Activated gamma-delta T cell treated with Interleukin-2 at 50 U/mL for 16 hours (primary cell): ENCODE results near the gene FBLN2.
A peak's percentile ranks its signal among the peaks of the same experiment; 100 is the strongest.

ENCODE experiments used
- DNase-seq: peaks from one replicate; pipeline ENCODE4 v3.0.0-alpha.2; 2020

FBLN2 gene

GRCh38 chr3:13628432-13628831, 79.5 kb downstream of the FBLN2 start:
- DNase-seq: no peak

DNA sequence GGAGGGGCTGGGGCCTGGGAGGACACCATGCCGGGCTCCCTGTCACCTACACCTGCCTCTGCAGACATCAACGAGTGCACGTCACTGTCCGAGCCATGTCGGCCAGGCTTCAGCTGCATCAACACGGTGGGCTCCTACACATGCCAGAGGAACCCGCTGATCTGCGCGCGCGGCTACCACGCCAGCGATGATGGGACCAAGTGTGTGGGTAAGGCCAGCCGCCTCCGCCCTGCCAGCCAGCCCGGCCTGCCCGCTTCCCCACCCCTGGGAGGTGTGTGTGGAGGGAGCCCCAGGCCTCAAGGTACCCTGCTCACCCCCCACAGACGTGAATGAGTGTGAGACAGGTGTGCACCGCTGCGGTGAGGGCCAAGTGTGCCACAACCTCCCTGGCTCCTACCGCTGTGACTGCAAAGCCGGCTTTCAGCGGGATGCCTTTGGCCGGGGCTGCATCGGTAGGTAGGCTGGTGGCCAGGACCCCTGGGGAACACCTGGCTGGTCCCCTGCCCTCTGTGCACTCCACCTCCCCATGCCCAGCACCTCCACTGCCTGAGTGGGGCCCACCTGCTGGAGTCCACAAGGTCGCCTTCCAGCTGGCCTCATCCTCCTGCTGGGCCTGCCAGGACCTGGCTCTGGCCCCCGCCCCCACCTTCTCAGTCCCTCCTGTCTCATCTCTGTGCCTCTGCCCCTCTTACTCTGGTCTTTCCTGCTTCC, 80.1 kb downstream of the FBLN2 start:
- no peak for DNase-seq

DNA sequence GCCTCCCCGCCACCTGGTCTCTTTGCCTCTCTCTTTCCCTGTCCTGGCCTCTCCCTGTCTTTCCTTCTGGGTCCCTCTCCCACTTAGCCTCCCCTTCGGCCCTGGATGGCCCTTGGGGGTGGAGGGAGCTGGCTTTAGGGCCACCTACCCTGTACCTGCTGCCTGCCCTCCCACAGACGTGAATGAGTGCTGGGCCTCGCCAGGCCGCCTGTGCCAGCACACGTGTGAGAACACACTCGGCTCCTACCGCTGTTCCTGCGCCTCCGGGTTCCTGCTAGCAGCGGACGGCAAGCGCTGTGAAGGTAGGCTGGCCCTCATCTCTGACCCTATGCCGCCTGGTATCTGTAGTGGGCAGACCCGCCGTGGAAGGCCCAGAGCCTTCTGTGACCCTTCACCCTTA, 80.7 kb downstream of the FBLN2 start:
- no peak for DNase-seq

GRCh38 chr3:13631256-13631655, 82.3 kb downstream of the FBLN2 start:
- no peak for DNase-seq

DNA sequence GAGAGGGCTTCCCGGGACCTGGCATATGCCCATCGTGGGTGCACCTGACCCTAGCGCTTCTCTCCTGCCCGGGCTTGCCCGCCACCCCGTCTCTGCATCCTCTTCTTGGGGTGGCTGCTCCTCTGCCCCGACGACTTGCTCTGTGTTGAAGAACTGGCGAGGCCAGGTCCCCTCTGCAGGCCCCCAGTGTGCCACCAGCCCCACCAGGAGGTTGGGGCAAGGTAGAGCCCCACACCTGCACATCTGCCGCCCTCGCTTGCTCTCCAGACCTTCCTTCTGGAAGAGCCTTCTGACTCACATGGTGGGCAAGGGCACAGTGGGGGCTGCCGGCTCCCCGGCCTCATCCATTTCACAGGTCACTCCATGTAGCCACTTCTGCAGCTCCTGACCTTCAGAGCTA, 84.3 kb downstream of the FBLN2 start:
- DNase-seq: no peak

DNA sequence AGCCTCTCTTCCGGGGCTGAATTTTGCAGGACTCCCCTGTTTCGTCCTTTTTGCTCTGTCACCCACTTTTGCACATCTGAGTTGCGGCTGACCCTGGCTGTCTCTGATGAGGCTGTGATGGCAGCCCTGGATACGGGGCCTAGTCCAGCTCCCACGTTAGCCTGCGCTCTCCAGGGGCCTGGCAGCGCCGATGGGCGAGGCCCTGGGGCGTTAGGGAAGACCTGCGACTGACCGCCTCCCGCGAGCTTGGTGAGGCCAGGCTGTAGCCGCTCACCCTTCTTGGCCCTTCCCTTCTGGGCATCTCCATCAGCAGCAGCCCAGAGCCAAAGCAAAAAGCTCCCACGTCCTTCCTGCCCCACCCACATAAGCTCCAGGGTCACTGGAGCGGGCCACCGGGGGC, 85.2 kb downstream of the FBLN2 start:
- no peak for DNase-seq

- DNase-seq: no peak
Measured at GRCh38 chr3:13634615-13635014, 85.7 kb downstream of the FBLN2 start.

- DNase-seq: no peak
Measured at GRCh38 chr3:13636186-13636585, 87.3 kb downstream of the FBLN2 start.

DNA sequence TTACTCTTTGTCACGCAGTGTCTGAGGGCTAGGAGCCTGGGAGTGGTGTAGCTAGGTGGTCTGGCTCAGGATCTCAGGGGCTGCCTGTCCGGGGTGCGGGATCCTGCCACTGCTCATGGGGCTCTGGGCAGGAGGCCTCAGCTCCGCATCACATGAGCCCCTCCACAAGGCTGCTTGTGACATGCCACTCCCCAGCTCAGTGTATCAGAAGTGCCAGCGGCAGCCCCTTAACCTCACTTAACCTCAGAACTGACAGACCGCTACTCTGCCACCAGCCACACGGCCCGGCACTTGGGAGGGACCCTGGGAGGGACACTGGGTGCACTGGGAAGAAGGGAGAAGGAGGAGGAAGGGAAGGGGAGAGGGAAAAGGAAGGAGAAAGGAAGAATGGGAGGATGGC, 87.9 kb downstream of the FBLN2 start:
- DNase-seq: no peak

DNA sequence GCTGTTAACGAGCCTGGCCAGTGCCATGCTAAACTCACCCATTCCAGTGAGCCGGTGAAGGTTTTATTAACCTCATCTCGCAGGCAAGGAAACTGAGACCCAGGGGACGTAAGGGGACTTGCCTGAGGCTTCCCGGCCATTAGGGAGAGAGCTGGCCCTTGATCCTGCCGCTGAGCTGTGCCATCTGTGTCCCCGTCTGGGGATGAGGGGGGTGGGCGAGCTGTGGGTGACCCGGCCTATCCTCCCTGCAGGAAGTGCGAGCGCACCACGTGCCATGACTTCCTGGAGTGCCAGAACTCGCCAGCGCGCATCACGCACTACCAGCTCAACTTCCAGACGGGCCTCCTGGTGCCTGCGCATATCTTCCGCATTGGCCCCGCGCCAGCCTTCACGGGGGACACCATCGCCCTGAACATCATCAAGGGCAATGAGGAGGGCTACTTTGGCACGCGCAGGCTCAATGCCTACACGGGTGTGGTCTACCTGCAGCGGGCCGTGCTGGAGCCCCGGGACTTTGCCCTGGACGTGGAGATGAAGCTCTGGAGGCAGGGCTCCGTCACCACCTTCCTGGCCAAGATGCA, 88.5 kb downstream of the FBLN2 start:
- no peak for DNase-seq

DNA sequence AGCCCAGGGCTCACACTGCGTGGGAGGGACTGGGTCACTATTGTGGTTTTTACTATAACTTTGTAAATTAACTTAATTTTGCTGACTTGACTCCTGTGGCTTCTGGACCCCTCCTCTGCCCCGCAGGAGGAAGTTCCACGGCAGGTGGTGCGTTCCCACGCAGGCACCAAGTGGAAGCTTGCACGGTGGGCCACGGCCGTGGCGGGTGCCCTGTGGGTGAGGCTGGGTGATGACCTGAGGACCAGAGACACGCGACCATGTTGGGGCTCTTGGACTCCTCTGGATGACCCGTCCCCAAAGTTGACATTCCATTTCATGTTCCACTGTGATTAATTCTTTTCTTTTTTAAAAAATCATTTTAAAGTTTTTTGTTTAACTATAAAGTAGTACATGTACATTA, 89.0 kb downstream of the FBLN2 start:
- no peak for DNase-seq

DNA sequence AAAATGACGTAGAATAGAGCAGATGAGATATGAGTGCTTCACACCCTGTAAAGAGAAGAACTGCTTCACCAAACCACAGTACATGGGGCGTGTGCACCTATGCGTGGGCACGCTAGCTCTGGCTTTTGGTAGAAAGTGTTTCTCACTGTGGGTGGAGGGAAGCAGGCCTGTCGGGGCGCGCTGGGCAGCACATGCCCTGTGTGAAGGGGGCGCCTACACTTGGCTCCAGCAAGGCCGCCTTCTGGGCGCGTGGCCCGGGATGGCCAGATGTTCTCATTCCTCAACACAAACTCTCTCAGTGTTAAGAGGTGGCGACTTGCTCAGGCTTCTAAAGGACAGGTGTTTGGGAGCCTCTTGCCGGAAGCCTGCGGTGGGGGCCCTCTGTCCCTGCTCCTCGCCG, 90.0 kb downstream of the FBLN2 start:
- no peak for DNase-seq

GRCh38 chr3:13642597-13642996, 93.7 kb downstream of the FBLN2 start:
- no peak for DNase-seq

DNA sequence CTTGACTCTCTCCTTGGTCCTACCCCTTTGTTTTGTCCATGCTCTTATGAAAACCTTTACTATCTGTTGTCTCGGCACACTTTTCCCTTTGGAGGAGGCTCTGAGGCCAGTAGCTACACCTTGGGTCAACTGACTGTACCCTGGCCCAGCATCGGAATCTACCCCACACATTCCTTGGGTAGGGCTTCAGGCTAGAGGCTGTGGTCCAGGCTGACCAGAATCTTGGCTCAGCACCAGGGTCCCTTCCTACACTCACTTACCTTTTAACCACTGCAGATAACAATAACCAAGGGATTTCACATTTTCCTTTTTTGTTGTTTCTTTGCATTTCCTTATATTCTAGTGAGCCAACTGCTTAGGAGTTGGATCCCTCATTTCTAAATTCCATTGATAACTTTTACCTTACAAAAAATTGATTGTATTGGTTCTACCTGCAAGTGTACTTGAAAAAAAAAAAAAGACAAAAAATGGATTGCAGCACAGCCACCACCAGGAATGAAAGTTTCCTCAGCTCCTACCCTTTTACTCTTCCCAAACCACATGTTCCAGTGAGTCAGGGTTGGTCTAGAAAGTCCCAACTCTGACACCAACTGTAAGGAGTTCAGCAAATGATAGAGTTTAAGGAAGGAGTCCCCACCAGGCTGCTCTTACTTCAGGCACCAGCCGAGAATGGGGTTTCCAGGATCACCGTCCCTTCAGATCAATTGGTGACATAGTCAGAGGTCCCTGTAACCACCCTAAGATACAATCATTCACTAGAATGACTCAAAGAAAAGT, 95.6 kb downstream of the FBLN2 start:
- no peak for DNase-seq

DNA sequence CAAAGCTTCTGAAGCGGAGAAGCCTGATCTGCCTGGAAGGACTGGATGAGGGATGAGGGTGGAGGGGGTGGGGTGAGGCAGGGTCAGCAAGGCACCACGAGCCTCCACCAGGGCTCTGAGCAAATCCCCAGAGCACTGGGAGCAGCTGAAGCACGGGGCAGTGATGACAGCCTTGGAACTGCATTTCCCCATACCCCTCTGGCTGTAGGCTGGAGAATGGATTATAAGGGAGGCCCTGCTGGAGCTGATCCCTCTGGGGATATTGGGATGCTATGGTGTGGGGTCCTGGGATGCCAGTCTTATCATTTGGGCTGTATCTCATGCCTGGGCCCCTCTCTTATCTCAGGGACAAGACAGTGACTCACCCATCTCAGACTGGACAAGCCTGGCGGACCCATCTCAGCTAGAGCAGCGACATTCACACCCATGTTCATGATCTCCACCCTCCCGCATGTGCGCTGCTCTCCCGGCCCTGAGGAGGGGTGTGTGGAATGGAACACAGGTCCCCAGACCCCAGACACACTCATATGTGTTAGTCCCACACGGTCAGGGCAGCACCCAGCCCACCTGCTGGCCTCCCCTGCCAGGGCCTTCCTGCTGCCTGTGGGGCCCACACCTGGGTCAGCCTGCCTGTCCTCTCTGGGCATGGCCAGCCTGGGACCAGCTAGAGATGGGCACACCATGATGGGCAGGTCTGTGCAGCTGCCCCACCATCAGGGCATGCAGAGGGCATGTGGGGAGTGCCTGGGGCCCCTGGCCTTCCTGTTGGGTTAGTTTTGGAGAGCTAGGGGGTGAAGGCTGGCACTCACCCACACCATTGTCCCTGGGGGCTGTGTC, 97.1 kb downstream of the FBLN2 start:
- DNase-seq: no peak

- DNase-seq: no peak
Measured at GRCh38 chr3:13647298-13648059, 98.6 kb downstream of the FBLN2 start.

DNA sequence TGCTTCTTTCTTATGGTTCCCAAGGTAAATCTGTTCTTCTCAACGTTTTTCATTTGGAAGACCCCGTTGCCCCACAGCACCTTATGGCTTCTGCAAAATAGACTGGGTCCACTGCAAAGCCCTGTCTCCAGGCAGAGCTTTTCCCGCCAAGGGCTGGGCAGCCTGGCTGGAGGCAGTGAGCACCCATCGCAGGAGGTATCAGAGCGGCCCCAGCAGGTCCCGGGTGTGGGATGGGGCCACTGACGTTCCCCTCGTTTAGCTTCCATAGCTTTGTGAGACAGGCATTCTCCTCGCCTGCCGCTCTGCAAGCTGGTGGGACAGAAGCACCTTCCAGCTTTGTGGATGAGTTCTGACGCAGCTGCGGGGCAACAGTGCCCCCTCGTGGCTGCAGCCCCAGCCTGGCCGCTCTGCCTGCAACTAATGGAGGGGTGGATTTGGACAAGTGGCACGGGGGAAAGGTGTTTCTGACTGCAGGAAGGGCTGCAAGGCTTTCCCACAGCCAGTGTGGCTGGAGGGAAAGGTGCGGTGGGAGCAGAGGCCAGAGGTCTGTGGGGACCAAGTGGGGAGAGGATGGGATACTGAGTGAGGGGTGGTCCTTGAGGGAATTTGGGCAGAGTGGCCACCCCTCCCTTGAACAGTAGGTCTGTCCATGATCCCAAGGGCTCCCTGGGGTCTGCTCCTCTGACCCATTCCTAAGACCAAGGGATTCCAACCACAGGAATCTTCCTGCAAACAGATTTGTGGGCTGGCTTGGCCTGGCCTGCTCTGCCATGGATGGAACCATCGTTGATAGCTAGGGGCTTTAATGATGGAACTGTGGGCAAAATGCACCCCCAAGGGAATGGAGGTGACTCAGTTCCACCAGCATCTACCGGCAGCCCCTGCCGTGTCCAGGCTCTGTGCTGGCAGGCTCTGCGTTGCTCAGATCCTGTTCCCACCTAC, 99.4 kb downstream of the FBLN2 start:
- DNase-seq: peak; percentile 73

DNA sequence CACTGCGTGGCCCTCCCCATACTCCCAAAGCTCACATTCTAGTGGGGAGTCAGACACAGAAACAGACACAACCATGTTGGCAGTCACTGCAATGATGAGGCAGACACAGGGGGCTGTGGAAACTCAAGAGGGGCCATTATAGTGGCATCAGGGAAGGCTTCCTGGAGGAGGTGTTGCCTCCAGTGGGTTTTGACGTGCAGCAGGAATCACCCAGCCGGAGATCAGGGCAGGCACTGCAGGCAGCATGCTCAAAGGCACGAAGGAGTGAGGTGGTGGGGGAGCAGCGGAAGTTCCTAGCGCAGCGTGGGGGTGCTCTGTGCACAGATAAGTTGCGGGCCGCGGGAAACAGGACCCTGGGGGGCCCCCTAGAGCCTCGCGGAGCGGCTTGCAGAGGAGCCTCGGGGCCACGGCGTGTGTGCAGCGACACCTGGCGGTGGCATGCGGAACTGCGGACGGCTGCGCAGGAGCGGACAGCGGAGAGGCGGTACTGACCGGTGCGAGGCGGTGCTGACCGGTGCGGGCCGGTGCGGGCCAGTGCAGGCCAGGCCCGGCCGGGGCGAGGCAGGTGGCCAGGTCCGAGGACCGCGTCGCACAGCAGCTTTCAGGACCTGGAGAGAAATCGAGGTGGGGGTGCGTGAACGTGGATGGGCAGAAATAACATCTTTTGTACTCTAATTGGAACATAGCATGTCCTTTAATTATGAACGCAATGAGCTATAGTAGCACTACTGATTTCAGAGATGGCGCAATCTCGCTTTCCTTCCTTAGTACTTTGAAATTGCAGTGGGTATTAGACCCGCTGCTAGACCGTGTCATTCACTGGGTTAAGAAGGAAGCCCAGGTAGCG, 101.5 kb downstream of the FBLN2 start:
- DNase-seq: peak; percentile 77

DNA sequence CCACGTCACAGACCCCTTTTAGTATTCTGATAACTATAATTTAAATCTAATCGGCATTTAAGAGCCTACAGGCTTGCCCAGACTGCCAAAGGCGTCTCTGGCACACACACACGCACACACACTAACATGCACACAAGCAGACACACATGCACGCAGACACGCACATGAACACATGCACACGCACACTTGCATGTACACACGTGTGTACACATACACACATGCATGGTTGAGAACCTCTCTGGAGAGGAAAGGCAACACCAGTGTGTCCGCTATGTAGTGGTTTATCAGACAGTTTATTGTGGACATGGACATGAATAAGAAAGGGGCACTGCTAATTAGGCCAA, 102.1 kb downstream of the FBLN2 start:
- no peak for DNase-seq

DNA sequence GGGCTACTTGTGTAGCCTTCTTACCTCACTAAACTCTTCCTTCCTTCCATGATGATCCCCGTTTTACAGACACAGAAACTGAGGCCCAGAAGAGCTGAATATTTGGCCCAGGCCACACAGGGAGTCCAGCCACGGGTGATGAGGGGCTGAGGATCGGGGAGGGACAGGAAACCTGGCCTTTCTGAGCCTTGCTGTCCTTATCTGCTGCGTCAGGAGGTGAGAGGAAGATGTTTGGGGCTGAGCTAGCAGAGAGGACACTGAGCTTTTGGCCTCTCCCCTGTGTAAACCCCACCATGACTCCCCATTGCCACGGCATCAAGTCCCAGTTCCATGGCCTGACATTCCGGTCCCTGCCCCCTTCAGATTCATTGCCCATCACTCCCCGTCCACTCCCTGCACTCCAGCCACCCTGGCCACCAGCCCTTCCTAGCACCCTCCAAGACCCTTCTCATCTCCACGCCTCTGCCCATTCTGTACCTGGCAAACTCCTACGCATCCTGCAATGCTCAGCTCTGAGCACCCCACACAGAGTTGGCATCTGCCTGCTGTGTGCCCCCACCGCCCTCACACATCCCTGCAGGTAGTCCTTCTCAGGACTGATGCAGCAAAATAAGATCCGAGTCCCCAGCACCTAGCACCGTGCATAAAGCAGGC, 103.0 kb downstream of the FBLN2 start:
- no peak for DNase-seq
